GM12892 (cell line): ENCODE measurements around the gene ADM2.

Source experiments
- POLR2A ChIP-seq: IDR thresholded peaks from 2 replicates; pipeline ENCODE4 v1.6.1; 2011; ENCODE audit warnings: low read depth, low read length, control low read depth
- POLR2AphosphoS5 ChIP-seq: IDR thresholded peaks from 2 replicates; pipeline ENCODE4 v1.6.1; 2011; ENCODE audit warnings: low read depth, low read length, control low read depth
- TAF1 ChIP-seq: IDR thresholded peaks from 2 replicates; pipeline ENCODE4 v1.6.1; 2011; ENCODE audit warnings: low read depth, mild to moderate bottlenecking, control low read depth, low read length, borderline replicate concordance

DNA sequence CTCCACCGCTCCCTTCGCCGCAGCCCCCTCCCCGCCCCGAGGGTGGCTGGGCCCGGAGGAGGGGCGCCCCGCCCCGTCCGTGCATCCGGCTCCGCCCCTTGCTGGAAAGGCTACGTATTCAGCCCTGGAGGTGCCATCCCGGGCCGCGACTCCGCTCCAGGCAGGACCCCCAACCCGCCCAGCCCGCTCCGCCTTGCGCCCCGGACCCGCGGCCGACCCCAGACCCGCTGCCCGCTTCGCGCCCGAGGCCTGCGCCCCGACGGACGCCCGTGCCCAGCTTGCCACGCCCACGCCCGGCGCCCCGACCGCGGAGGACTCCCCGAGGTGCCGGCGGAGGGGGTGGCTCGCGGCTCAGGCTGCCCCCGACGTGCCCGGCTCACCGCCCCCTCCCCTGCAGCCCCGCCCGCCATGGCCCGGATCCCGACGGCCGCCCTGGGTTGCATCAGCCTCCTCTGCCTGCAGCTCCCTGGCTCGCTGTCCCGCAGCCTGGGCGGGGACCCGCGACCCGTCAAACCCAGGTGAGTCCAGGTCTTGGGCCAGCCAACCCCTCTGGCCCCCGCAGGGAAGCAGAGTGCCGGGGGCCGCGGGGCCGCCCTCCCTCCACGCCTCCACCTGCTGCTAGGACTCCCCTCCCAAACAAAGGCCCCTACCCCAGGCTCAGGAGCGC lies at the start of gene ADM2:
- TF ChIP-seq POLR2A: no peak
- TF ChIP-seq POLR2AphosphoS5: no peak
- no peak for TF ChIP-seq TAF1
